Cardiac ventricle fibroblast (primary cell): Measurements from ENCODE around the gene SENP8. TPM values are rescaled to one million over a fixed set of nuclear protein-coding genes. Genes with fewer than 3 reads are reported as not detected.

Source experiments
- total RNA-seq: library from RNA; depleted of rRNA; stranded (reverse); fragments of >200 nt; gene quantifications from 2 replicates; pipeline ENCODE4 v1.2.3, GENCODE V29; 2015

Gene SENP8
- 2.2 and 3.0 TPM in 2 replicates for total RNA-seq

GRCh38 chr15:72118017-72118978 is at the start of gene SENP8, which contains the start of gene MYO9A:
SENP8 (plus strand) TSS chr15:72118403; CDS start chr15:72139624, 21,221 bp downstream.
MYO9A (minus strand) TSS chr15:72118150; CDS start chr15:72046563, 71,587 bp downstream.

Other genes starting within 250 kb of the SENP8 start
- 15.3 and 18.1 TPM in 2 replicates for gene MYO9A, start 253 bp upstream of the SENP8 start, total RNA-seq
- gene GRAMD2A, start 79.4 kb downstream of the SENP8 start, total RNA-seq = 0.05 TPM in 1 of 2 replicates, not detected in the other
- 934 and 982 TPM in 2 replicates for gene PKM, start 112.8 kb downstream of the SENP8 start, total RNA-seq
- gene PARP6, start 154.2 kb downstream of the SENP8 start, total RNA-seq = 9.7 and 12.8 TPM in 2 replicates
- 0.19 and 1.3 TPM in 2 replicates for gene CELF6, start 201.8 kb downstream of the SENP8 start, total RNA-seq